HCT116 (cell line): ENCODE measurements around the gene SYNDIG1. TPM values are rescaled to one million over a fixed set of nuclear protein-coding genes. Genes with fewer than 3 reads are reported as not detected.

Source experiments
- ATAC-seq: fragments of 200-7000 bp; cut with Tn5 transposase; 2 replicates; pipeline ENCODE4 v1.9.1; 2020; ENCODE audit warnings: mild to moderate bottlenecking, moderate library complexity
- BruUV-seq: library from RNA; stranded (reverse); fragments of 400-500 nt; replicated peaks from 2 replicates; lab custom pipeline; 2021; lab: Mats Ljungman, UMichigan
- CTCF ChIA-PET: fragments of 300-600 bp; sonication (Branson Sonifier 250); formaldehyde crosslinking; loops from one replicate; lab custom pipeline; 2021; ENCODE audit warnings: antibody characterized with exemption; lab: Charles Lee
- POLR2A ChIA-PET: fragments of 300-600, 350-600 bp; sonication (Branson Sonifier 250); formaldehyde crosslinking; loops from one replicate; lab custom pipeline; 2021; ENCODE audit warnings: antibody characterized with exemption; lab: Charles Lee
- RAD21 ChIA-PET, 2 experiments: fragments of 300-600 bp; sonication (Branson Sonifier 250); formaldehyde crosslinking; loops; one replicate each; lab custom pipeline; 2023; ENCODE audit warnings: low total read pairs in 2 of 2; ENCODE audit not compliant: uncharacterized antibody in 2 of 2, unreplicated experiment in 2 of 2, low non-redundant PET in 1 of 2; lab: Charles Lee
- DNase-seq: peaks from one replicate; pipeline ENCODE4 v3.0.0-alpha.2; 2010; ENCODE audit warnings: low read depth, low spot score
- H2AFZ ChIP-seq: fragments of 200-600 bp; shearing (Covaris generic), sonication (generic); 2 replicates; pipeline ENCODE4 v1.6.1; 2017; ENCODE audit warnings: low read depth, mixed run types, mixed read lengths, antibody characterized with exemption, low read length; ENCODE audit not compliant: poor library complexity, severe bottlenecking
- H3K27ac ChIP-seq: 2 replicates; pipeline ENCODE4 v1.5.1; 2012; ENCODE audit warnings: low read depth, low read length
- H3K27me3 ChIP-seq: fragments of 200-600 bp; sonication (generic); 2 replicates; pipeline ENCODE4 v1.6.1; 2016; ENCODE audit warnings: mixed run types, low read length, mixed read lengths; ENCODE audit not compliant: insufficient read depth
- H3K36me3 ChIP-seq, 2 experiments: fragments of 200-500 bp in 1 of 2; fragments of 200-600 bp in 1 of 2; sonication (Bioruptor generic) in 1 of 2; sonication (generic) in 1 of 2; 2 replicates each; pipeline versions ENCODE4 v1.5.1 to v1.6.1; 2014 to 2016; ENCODE audit warnings: low read length in 2 of 2, inconsistent platforms in 1 of 2, mixed read lengths in 1 of 2, mixed run types in 1 of 2; ENCODE audit not compliant: insufficient read depth in 2 of 2, control insufficient read depth in 1 of 2
- H3K4me1 ChIP-seq, 2 experiments: fragments of 200-600 bp in 1 of 2; sonication (generic) in 1 of 2; 2 replicates each; pipeline versions ENCODE4 v1.5.1 to v1.6.1; 2012 to 2017; ENCODE audit warnings: low read length in 2 of 2, inconsistent platforms in 1 of 2, mild to moderate bottlenecking in 1 of 2, mixed read lengths in 1 of 2, mixed run types in 1 of 2, moderate library complexity in 1 of 2; ENCODE audit not compliant: insufficient read depth in 2 of 2, control insufficient read depth in 1 of 2
- H3K4me2 ChIP-seq: fragments of 200-600 bp; sonication (generic); 2 replicates; pipeline ENCODE4 v1.6.1; 2017; ENCODE audit warnings: mixed run types, low read length, mixed read lengths
- H3K4me3 ChIP-seq, 2 experiments: fragments of 200-600 bp in 1 of 2; sonication (generic) in 1 of 2; replicated peaks in 1 of 2; 2 replicates each; pipeline ENCODE4 v1.5.1; 2011 to 2016; ENCODE audit warnings: low read length in 2 of 2, control low read depth in 1 of 2, low read depth in 1 of 2, mild to moderate bottlenecking in 1 of 2, mixed read lengths in 1 of 2, mixed run types in 1 of 2
- H3K79me2 ChIP-seq: fragments of 200-600 bp; sonication (generic); 2 replicates; pipeline ENCODE4 v1.6.1; 2017; ENCODE audit warnings: mild to moderate bottlenecking, mixed run types, low read length, moderate library complexity, mixed read lengths; ENCODE audit not compliant: insufficient read depth
- H3K9ac ChIP-seq: fragments of 200-600 bp; sonication (generic); 2 replicates; pipeline ENCODE4 v1.6.1; 2016; ENCODE audit warnings: low read length, mixed read lengths
- H3K9me2 ChIP-seq: fragments of 200-600 bp; sonication (generic), shearing (Covaris generic); 2 replicates; pipeline ENCODE4 v1.6.1; 2017; ENCODE audit warnings: mixed run types, mild to moderate bottlenecking, moderate library complexity; ENCODE audit not compliant: insufficient read depth
- H3K9me3 ChIP-seq, 2 experiments: fragments of 200-500 bp in 1 of 2; fragments of 200-600 bp in 1 of 2; sonication (Bioruptor generic) in 1 of 2; sonication (generic) in 1 of 2; 2 replicates each; pipeline ENCODE4 v1.6.1; 2014 to 2017; ENCODE audit warnings: low read length in 2 of 2, mixed read lengths in 2 of 2, inconsistent platforms in 1 of 2, low read depth in 1 of 2, mild to moderate bottlenecking in 1 of 2, mixed run types in 1 of 2, moderate library complexity in 1 of 2; ENCODE audit not compliant: control insufficient read depth in 1 of 2, insufficient read depth in 1 of 2
- H4K20me1 ChIP-seq: fragments of 200-600 bp; sonication (generic), shearing (Covaris generic); 2 replicates; pipeline ENCODE4 v1.6.1; 2017; ENCODE audit warnings: mixed run types, mild to moderate bottlenecking, moderate library complexity; ENCODE audit not compliant: insufficient read depth
- ATF3 ChIP-seq: IDR thresholded peaks from 2 replicates; pipeline ENCODE4 v1.6.1; 2012
- CBX3 ChIP-seq: IDR thresholded peaks from 2 replicates; pipeline ENCODE4 v1.6.1; 2012; ENCODE audit warnings: low read depth
- CEBPB ChIP-seq: IDR thresholded peaks from 2 replicates; pipeline ENCODE4 v1.6.1; 2012; ENCODE audit warnings: low read depth
- CTCF ChIP-seq, 3 experiments: fragments of 200-600 bp in 1 of 3; sonication (generic) in 1 of 3; IDR thresholded peaks in 2 of 3; conservative IDR thresholded peaks in 1 of 3; 2 replicates each; pipeline ENCODE4 v1.5.1; 2012 to 2017; ENCODE audit warnings: low read depth in 2 of 3, low read length in 2 of 3, antibody characterized with exemption in 1 of 3, borderline replicate concordance in 1 of 3, control low read depth in 1 of 3, mild to moderate bottlenecking in 1 of 3, mixed read lengths in 1 of 3, mixed run types in 1 of 3, moderate library complexity in 1 of 3; ENCODE audit not compliant: insufficient read depth in 1 of 3
- EZH2 ChIP-seq: fragments of 200-600 bp; sonication (generic); IDR thresholded peaks from 2 replicates; pipeline ENCODE4 v1.6.1; 2017; ENCODE audit warnings: antibody characterized with exemption, mixed run types
- EZH2phosphoT487 ChIP-seq: fragments of 200-600 bp; IDR thresholded peaks from 2 replicates; pipeline ENCODE4 v1.6.1; 2018; ENCODE audit warnings: antibody characterized with exemption, borderline replicate concordance
- JUND ChIP-seq: IDR thresholded peaks from 2 replicates; pipeline ENCODE4 v1.6.1; 2012
- MAX ChIP-seq: IDR thresholded peaks from 2 replicates; pipeline ENCODE4 v1.6.1; 2012
- POLR2A ChIP-seq: IDR thresholded peaks from 2 replicates; pipeline ENCODE4 v1.7.0; 2011; ENCODE audit warnings: borderline replicate concordance; ENCODE audit not compliant: insufficient read depth, insufficient read length; ENCODE audit errors: extremely low read depth
- POLR2AphosphoS5 ChIP-seq: IDR thresholded peaks from 2 replicates; pipeline ENCODE4 v1.6.1; 2011; ENCODE audit warnings: mild to moderate bottlenecking, low read depth, low read length, moderate library complexity
- SIN3A ChIP-seq: IDR thresholded peaks from 2 replicates; pipeline ENCODE4 v1.6.1; 2012; ENCODE audit warnings: low read depth
- SP1 ChIP-seq: IDR thresholded peaks from 2 replicates; pipeline ENCODE4 v1.6.1; 2012; ENCODE audit warnings: low read depth
- SRF ChIP-seq: IDR thresholded peaks from 2 replicates; pipeline ENCODE4 v1.6.1; 2012; ENCODE audit warnings: low read depth
- YY1 ChIP-seq: IDR thresholded peaks from 2 replicates; pipeline ENCODE4 v1.6.1; 2011; ENCODE audit warnings: low read length, low read depth, moderate library complexity, mild to moderate bottlenecking; ENCODE audit not compliant: insufficient replicate concordance; ENCODE audit errors: extremely low read depth
- ZBTB33 ChIP-seq: IDR thresholded peaks from 2 replicates; pipeline ENCODE4 v1.6.1; 2011; ENCODE audit warnings: mild to moderate bottlenecking, low read length, moderate library complexity; ENCODE audit not compliant: insufficient replicate concordance; ENCODE audit errors: extremely low read depth
- ZFX ChIP-seq: fragments of 450-650 bp; IDR thresholded peaks from 2 replicates; pipeline ENCODE4 v1.6.1; 2017
- intact Hi-C: fragments of 100-400 bp; cut with micrococcal nuclease; formaldehyde crosslinking; loops from 2 replicates; pipeline ENCODE4 v1.10.0; 2022
- total RNA-seq: library from RNA; stranded (reverse); gene quantifications from one replicate; pipeline ENCODE4 v1.2.1, GENCODE V29; 2021; ENCODE audit not compliant: unreplicated experiment

Gene SYNDIG1
- total RNA-seq, 1 experiment from 2014 or later: not detected

GRCh38 chr20:24497851-24498250 is 28.4 kb downstream of the SYNDIG1 start (continued):
- no peak for TF ChIP-seq CEBPB
- no peak for TF ChIP-seq SIN3A

GRCh38 chr20:24498641-24499040 is 29.2 kb downstream of the SYNDIG1 start:
- intact Hi-C loops: no loop called here
- Histone ChIP-seq H3K9ac (no peak overlapping the region), H3K36me3 (no peaks in the 10 kb centered on the region), H2AFZ (no peak overlapping the region), H3K9me2 (no peaks in the 10 kb centered on the region), H3K27ac (no peak overlapping the region), H3K9me3 (no peaks in the 10 kb centered on the region), H3K27me3 (peaks cover 15% of the 10 kb centered on the region), H3K4me1 (no peaks in the 10 kb centered on the region), H3K79me2 (no peaks in the 10 kb centered on the region), H4K20me1 (no peaks in the 10 kb centered on the region), H3K4me2 (no peak overlapping the region), H3K4me3 (no peak overlapping the region)
- CTCF ChIA-PET: no interaction called here
- TF ChIP-seq ZBTB33 (no peak), EZH2 (no peak), ZFX (no peak), CBX3 (no peak), JUND (no peak), SRF (no peak), CTCF (IDR thresholded peaks at IDR 0.05 in 2 of 3, conservative IDR thresholded peaks at IDR 0.05 in 1 of 3; ENCODE audit: borderline replicate concordance in 1 of 3, insufficient read depth in 1 of 3, low read depth in 2 of 3, low read length in 2 of 3) (no peak), YY1 (no peak), EZH2phosphoT487 (no peak), SIN3A (no peak), POLR2A (no peak), ATF3 (no peak), SP1 (no peak), CEBPB (no peak), POLR2AphosphoS5 (no peak), MAX (no peak)
- ATAC-seq: no peak
- POLR2A ChIA-PET: no interaction called here
- RAD21 ChIA-PET: no interaction called here
- no TSS peak for BruUV-seq
- DNase-seq: no peak
